Iris pigment epithelial cell (primary cell): ENCODE data around the gene MED27.
A peak's percentile ranks its signal among the peaks of the same experiment; 100 is the strongest.

Experiments
- DNase-seq: peaks from one replicate; pipeline ENCODE4 v3.0.0-alpha.2; 2011; ENCODE audit warnings: low read depth

Gene MED27

GRCh38 chr9:131879181-131879910 is 200.3 kb downstream of the MED27 start:
- DNase-seq: no peak

- DNase-seq: no peak
These were observed 203.2 kb downstream of the MED27 start for GRCh38 chr9:131876486-131876885.

- peak; percentile 11 for DNase-seq
These were observed 203.7 kb downstream of the MED27 start for GRCh38 chr9:131875828-131876485.

- DNase-seq: no peak
These were observed 204.6 kb downstream of the MED27 start for GRCh38 chr9:131874916-131875670.

GRCh38 chr9:131874447-131874846 is 205.2 kb downstream of the MED27 start:
- no peak for DNase-seq

GRCh38 chr9:131873891-131874440 is 205.7 kb downstream of the MED27 start:
- DNase-seq: no peak

- DNase-seq: no peak
These were observed 206.3 kb downstream of the MED27 start for GRCh38 chr9:131873335-131873734.

GRCh38 chr9:131872702-131873101 is 207.0 kb downstream of the MED27 start:
- no peak for DNase-seq

GRCh38 chr9:131872006-131872405 is 207.7 kb downstream of the MED27 start:
- no peak for DNase-seq

- DNase-seq: no peak
These were observed 209.5 kb downstream of the MED27 start for GRCh38 chr9:131870156-131870555.

- no peak for DNase-seq
These were observed 210.3 kb downstream of the MED27 start for GRCh38 chr9:131869348-131869747.

GRCh38 chr9:131868766-131869165 is 210.9 kb downstream of the MED27 start:
- DNase-seq: no peak

- no peak for DNase-seq
These were observed 212.0 kb downstream of the MED27 start for GRCh38 chr9:131867611-131868192.

- DNase-seq: no peak
These were observed 214.0 kb downstream of the MED27 start for GRCh38 chr9:131865446-131866195.

GRCh38 chr9:131864531-131864930 is 215.1 kb downstream of the MED27 start:
- no peak for DNase-seq

- no peak for DNase-seq
These were observed 216.3 kb downstream of the MED27 start for GRCh38 chr9:131863306-131863896.

- no peak for DNase-seq
These were observed 217.4 kb downstream of the MED27 start for GRCh38 chr9:131862261-131862660.

GRCh38 chr9:131860430-131860829 is 219.2 kb downstream of the MED27 start:
- no peak for DNase-seq

GRCh38 chr9:131858147-131858546 is 221.5 kb downstream of the MED27 start:
- DNase-seq: no peak

- DNase-seq: no peak
These were observed 223.6 kb downstream of the MED27 start for GRCh38 chr9:131856105-131856504.
